ENCODE results near the gene MYBPH.

Gene MYBPH

GRCh38 chr1:203148579-203148978 lies 27.0 kb downstream of the MYBPH start:
- no peak for DNase-seq (ENCODE audit: low read depth)

GRCh38 chr1:203148127-203148526 lies 27.5 kb downstream of the MYBPH start:
- no peak for DNase-seq (ENCODE audit: low read depth)

GRCh38 chr1:203147376-203147775 lies 28.2 kb downstream of the MYBPH start:
- no peak for DNase-seq (ENCODE audit: low read depth)

- DNase-seq (ENCODE audit: low read depth) = no peak
Measured at GRCh38 chr1:203146537-203146936, 29.1 kb downstream of the MYBPH start.

GRCh38 chr1:203146042-203146369 lies 29.6 kb downstream of the MYBPH start:
- DNase-seq (ENCODE audit: low read depth) = no peak

- no peak for DNase-seq (ENCODE audit: low read depth)
Measured at GRCh38 chr1:203145321-203146041, 30.1 kb downstream of the MYBPH start.

- no peak for DNase-seq (ENCODE audit: low read depth)
Measured at GRCh38 chr1:203144661-203145060, 31.0 kb downstream of the MYBPH start.

GRCh38 chr1:203143641-203144040 lies 32.0 kb downstream of the MYBPH start:
- DNase-seq (ENCODE audit: low read depth) = no peak

- DNase-seq (ENCODE audit: low read depth) = no peak
Measured at GRCh38 chr1:203142684-203143408, 32.8 kb downstream of the MYBPH start.

GRCh38 chr1:203142124-203142523 lies 33.5 kb downstream of the MYBPH start:
- no peak for DNase-seq (ENCODE audit: low read depth)

- DNase-seq (ENCODE audit: low read depth) = no peak
Measured at GRCh38 chr1:203140743-203141520, 34.7 kb downstream of the MYBPH start.

- DNase-seq (ENCODE audit: low read depth) = no peak
Measured at GRCh38 chr1:203139976-203140475, 35.6 kb downstream of the MYBPH start.

GRCh38 chr1:203138066-203138465 lies 37.6 kb downstream of the MYBPH start:
- no peak for DNase-seq (ENCODE audit: low read depth)

GRCh38 chr1:203137324-203137723 lies 38.3 kb downstream of the MYBPH start:
- no peak for DNase-seq (ENCODE audit: low read depth)

GRCh38 chr1:203136409-203137042 lies 39.1 kb downstream of the MYBPH start:
- no peak for DNase-seq (ENCODE audit: low read depth)

- DNase-seq (ENCODE audit: low read depth) = no peak
Measured at GRCh38 chr1:203135636-203136305, 39.9 kb downstream of the MYBPH start.

- DNase-seq (ENCODE audit: low read depth) = no peak
Measured at GRCh38 chr1:203133970-203134725, 41.5 kb downstream of the MYBPH start.

GRCh38 chr1:203131548-203132200 lies 44.0 kb downstream of the MYBPH start:
- no peak for DNase-seq (ENCODE audit: low read depth)

- DNase-seq (ENCODE audit: low read depth) = no peak
Measured at GRCh38 chr1:203130358-203130985, 45.2 kb downstream of the MYBPH start.
